IMR-90 (cell line): Measurements from ENCODE around the gene MAT2A. TPM values are rescaled to one million over a fixed set of nuclear protein-coding genes. Genes with fewer than 3 reads are reported as not detected.

Experiments used
- ATAC-seq: fragments of 200-7000 bp; cut with Tn5 transposase; 2 replicates; pipeline ENCODE4 v1.9.1; 2020; ENCODE audit warnings: low read depth, mild to moderate bottlenecking, moderate library complexity
- BruUV-seq: library from RNA; stranded (reverse); fragments of 400-500 nt; replicated peaks from 2 replicates; lab custom pipeline; 2021; lab: Mats Ljungman, UMichigan
- CTCF ChIA-PET: fragments of 300-600 bp; formaldehyde crosslinking; extraction: SDS; loops from one replicate; lab custom pipeline; 2021; ENCODE audit warnings: antibody characterized with exemption; lab: Yijun Ruan, JAX
- POLR2A ChIA-PET: fragments of 300-600 bp; sonication (Branson Sonifier 250); formaldehyde crosslinking; loops from one replicate; lab custom pipeline; 2022; ENCODE audit warnings: antibody characterized with exemption; ENCODE audit not compliant: unreplicated experiment; lab: Charles Lee
- DNase-seq: peaks from one replicate; pipeline ENCODE4 v3.0.0; 2013
- H2AFZ ChIP-seq: replicated peaks from 2 replicates; pipeline ENCODE3; 2013; ENCODE audit warnings: low read length, mild to moderate bottlenecking; ENCODE audit not compliant: poor library complexity
- H2AK5ac ChIP-seq: 2 replicates; pipeline ENCODE4 v1.6.1; 2013; ENCODE audit warnings: low read depth, low read length, inconsistent platforms
- H2AK9ac ChIP-seq: replicated peaks from 2 replicates; pipeline ENCODE3; 2013; ENCODE audit warnings: mild to moderate bottlenecking, low read depth, low read length, moderate library complexity; ENCODE audit not compliant: poor library complexity
- H2BK120ac ChIP-seq: 2 replicates; pipeline ENCODE4 v1.6.1; 2013; ENCODE audit warnings: low read depth, low read length, inconsistent platforms
- H2BK15ac ChIP-seq: 3 replicates; pipeline ENCODE4 v1.6.1; 2013; ENCODE audit warnings: low read depth, low read length, inconsistent platforms
- H2BK20ac ChIP-seq: 2 replicates; pipeline ENCODE4 v1.6.1; 2013; ENCODE audit warnings: low read depth, mild to moderate bottlenecking, inconsistent platforms, low read length, moderate library complexity
- H2BK5ac ChIP-seq: 2 replicates; pipeline ENCODE4 v1.6.1; 2013; ENCODE audit warnings: mild to moderate bottlenecking, low read depth, low read length, inconsistent platforms; ENCODE audit not compliant: poor library complexity, severe bottlenecking
- H3K14ac ChIP-seq: replicated peaks from 2 replicates; pipeline ENCODE4 v1.6.1; 2013; ENCODE audit warnings: low read depth, low read length, inconsistent platforms
- H3K18ac ChIP-seq: 2 replicates; pipeline ENCODE4 v1.6.1; 2013; ENCODE audit warnings: low read depth, low read length, control low read depth
- H3K23ac ChIP-seq: 2 replicates; pipeline ENCODE4 v1.6.1; 2013; ENCODE audit warnings: low read depth, low read length, inconsistent platforms
- H3K27ac ChIP-seq: 2 replicates; pipeline ENCODE4 v1.5.1; 2013; ENCODE audit warnings: mild to moderate bottlenecking, control low read depth, low read length; ENCODE audit not compliant: insufficient read depth
- H3K27me3 ChIP-seq: 2 replicates; pipeline ENCODE4 v1.6.1; 2013; ENCODE audit warnings: low read length; ENCODE audit not compliant: control insufficient read depth, insufficient read depth
- H3K36me3 ChIP-seq: 2 replicates; pipeline ENCODE4 v1.6.1; 2013; ENCODE audit warnings: low read length, mixed read lengths; ENCODE audit not compliant: control insufficient read depth, insufficient read depth
- H3K4ac ChIP-seq: 2 replicates; pipeline ENCODE4 v1.6.1; 2013; ENCODE audit warnings: low read depth, low read length, inconsistent platforms
- H3K4me1 ChIP-seq: 2 replicates; pipeline ENCODE4 v1.6.1; 2013; ENCODE audit warnings: low read length, mixed read lengths; ENCODE audit not compliant: control insufficient read depth, insufficient read depth
- H3K4me2 ChIP-seq: 2 replicates; pipeline ENCODE4 v1.6.1; 2013; ENCODE audit warnings: low read depth, mild to moderate bottlenecking, control low read depth, low read length, moderate library complexity
- H3K4me3 ChIP-seq: 2 replicates; pipeline ENCODE4 v1.5.1; 2013; ENCODE audit warnings: low read depth, mild to moderate bottlenecking, control low read depth, low read length, moderate library complexity; ENCODE audit not compliant: insufficient read depth
- H3K56ac ChIP-seq: 2 replicates; pipeline ENCODE4 v1.6.1; 2013; ENCODE audit warnings: low read length, inconsistent platforms; ENCODE audit not compliant: insufficient read depth; ENCODE audit errors: extremely low read depth
- H3K79me1 ChIP-seq, 2 experiments: 2 replicates each; pipeline ENCODE4 v1.6.1; 2013; ENCODE audit warnings: low read length in 2 of 2, inconsistent platforms in 1 of 2, low read depth in 1 of 2
- H3K9ac ChIP-seq: 2 replicates; pipeline ENCODE4 v1.6.1; 2013; ENCODE audit warnings: low read depth, low read length, control low read depth
- H3K9me1 ChIP-seq: 2 replicates; pipeline ENCODE4 v1.6.1; 2013; ENCODE audit warnings: low read length, inconsistent platforms; ENCODE audit not compliant: insufficient read depth
- H3K9me3 ChIP-seq: 2 replicates; pipeline ENCODE4 v1.6.1; 2013; ENCODE audit warnings: low read length; ENCODE audit not compliant: control insufficient read depth, insufficient read depth
- H4K20me1 ChIP-seq: 2 replicates; pipeline ENCODE4 v1.6.1; 2013; ENCODE audit warnings: low read length, inconsistent platforms; ENCODE audit not compliant: insufficient read depth
- H4K5ac ChIP-seq: 2 replicates; pipeline ENCODE4 v1.6.1; 2013; ENCODE audit warnings: mild to moderate bottlenecking, low read depth, low read length, control low read depth
- H4K8ac ChIP-seq, 2 experiments: 2 replicates each; pipeline ENCODE4 v1.6.1; 2013; ENCODE audit warnings: low read depth in 2 of 2, low read length in 2 of 2, control low read depth in 1 of 2, inconsistent platforms in 1 of 2
- H4K91ac ChIP-seq: 2 replicates; pipeline ENCODE4 v1.6.1; 2013; ENCODE audit warnings: low read depth, low read length, inconsistent platforms; ENCODE audit not compliant: insufficient read depth
- BHLHE40 ChIP-seq: fragments of 150-350 bp; IDR thresholded peaks from 2 replicates; pipeline ENCODE4 v1.6.1; 2016; ENCODE audit warnings: mild to moderate bottlenecking, low read depth, low read length
- CEBPB ChIP-seq: IDR thresholded peaks from 2 replicates; pipeline ENCODE4 v1.6.1; 2012; ENCODE audit warnings: low read depth, low read length, improper control_type of control experiment
- CHD1 ChIP-seq: IDR thresholded peaks from 2 replicates; pipeline ENCODE4 v1.6.1; 2012; ENCODE audit warnings: low read depth, low read length, improper control_type of control experiment
- CTCF ChIP-seq: conservative IDR thresholded peaks from 2 replicates; pipeline ENCODE4 v1.5.1; 2012; ENCODE audit warnings: mild to moderate bottlenecking, low read depth, low read length, improper control_type of control experiment
- ELK1 ChIP-seq: fragments of 150-350 bp; IDR thresholded peaks from 2 replicates; pipeline ENCODE4 v1.6.1; 2016; ENCODE audit warnings: low read depth, mild to moderate bottlenecking, low read length, moderate library complexity, borderline replicate concordance
- FOS ChIP-seq: fragments of 150-350 bp; IDR thresholded peaks from 2 replicates; pipeline ENCODE4 v1.6.1; 2016; ENCODE audit warnings: low read depth, low read length
- MAFK ChIP-seq: IDR thresholded peaks from 2 replicates; pipeline ENCODE4 v1.6.1; 2012; ENCODE audit warnings: low read depth, low read length, improper control_type of control experiment
- MAZ ChIP-seq: IDR thresholded peaks from 2 replicates; pipeline ENCODE4 v1.6.1; 2012; ENCODE audit warnings: low read depth, mild to moderate bottlenecking, low read length, improper control_type of control experiment, moderate library complexity, borderline replicate concordance
- MXI1 ChIP-seq: IDR thresholded peaks from 2 replicates; pipeline ENCODE4 v1.6.1; 2012; ENCODE audit warnings: low read depth, mild to moderate bottlenecking, low read length, moderate library complexity, borderline replicate concordance
- NFE2L2 ChIP-seq: fragments of 150-350 bp; IDR thresholded peaks from 2 replicates; pipeline ENCODE4 v1.6.1; 2016; ENCODE audit warnings: low read depth, mild to moderate bottlenecking, low read length
- POLR2A ChIP-seq: IDR thresholded peaks from 2 replicates; pipeline ENCODE4 v1.6.1; 2012; ENCODE audit warnings: mild to moderate bottlenecking, low read depth, low read length
- RAD21 ChIP-seq: IDR thresholded peaks from 2 replicates; pipeline ENCODE4 v1.6.1; 2012; ENCODE audit warnings: low read length, improper control_type of control experiment
- RCOR1 ChIP-seq: IDR thresholded peaks from 2 replicates; pipeline ENCODE4 v1.6.1; 2012; ENCODE audit warnings: mild to moderate bottlenecking, low read length, improper control_type of control experiment; ENCODE audit not compliant: insufficient replicate concordance
- RFX5 ChIP-seq: IDR thresholded peaks from 2 replicates; pipeline ENCODE4 v1.8.0; 2012; ENCODE audit warnings: low read depth, mild to moderate bottlenecking, low read length, moderate library complexity
- SMC3 ChIP-seq: fragments of 150-350 bp; IDR thresholded peaks from 2 replicates; pipeline ENCODE4 v1.6.1; 2016; ENCODE audit warnings: low read depth, mild to moderate bottlenecking, antibody characterized with exemption, low read length, moderate library complexity
- USF2 ChIP-seq: fragments of 150-350 bp; IDR thresholded peaks from 2 replicates; pipeline ENCODE4 v1.6.1; 2017; ENCODE audit warnings: mild to moderate bottlenecking, antibody characterized with exemption, low read length, low read depth
- WGBS, 2 experiments: methylation state at CpG; one replicate each; pipeline versions ENCODE4 v1.1.5 to v1.1.7; 2013; ENCODE audit warnings: missing lambda C conversion rate in 2 of 2; ENCODE audit not compliant: insufficient read length in 1 of 2; ENCODE audit errors: extremely low coverage in 2 of 2; 5-methylcytosine and 5-hydroxymethylcytosine counted together
- dilution Hi-C: fragments of 300-500 bp; cut with HindIII; formaldehyde crosslinking; loops from one replicate; pipeline ENCODE4 v1.14.3; 2018; ENCODE audit warnings: low sequenced_read_pairs; ENCODE audit not compliant: unreplicated experiment
- in situ Hi-C: fragments of 300-500 bp; cut with MboI; formaldehyde crosslinking; loops from 3 replicates; pipeline ENCODE4 v1.14.3; 2019; ENCODE audit warnings: low sequenced_read_pairs, inconsistent platforms, mixed read lengths
- intact Hi-C: fragments of 100-400 bp; cut with micrococcal nuclease; formaldehyde crosslinking; loops from 2 replicates; pipeline ENCODE4 v1.10.0; 2022
- polyA plus RNA-seq, 3 experiments: library from polyadenylated mRNA; depleted of rRNA; stranded (reverse); fragments of >200 nt; gene quantifications; 2 replicates each; pipeline ENCODE4 v1.2.3, GENCODE V29; 2012; ENCODE audit warnings: low replicate concordance in 1 of 3
- total RNA-seq: library from RNA; depleted of rRNA; stranded (reverse); fragments of >200 nt; gene quantifications from 2 replicates; pipeline ENCODE4 v1.2.3, GENCODE V29; 2012

MAT2A gene
- total and polyA plus RNA-seq, 2 of the 4 experiments (the other 2 are of a cell fraction), result 94.1 to 223 TPM

GRCh38 chr2:85528355-85528754, 10.6 kb upstream of the MAT2A start:
- in situ Hi-C loops (no loop called here), dilution Hi-C loops (no loop called here), intact Hi-C loops (no loop called here)
- Histone ChIP-seq H3K14ac (no peak overlapping the region), H3K27me3 (no peaks in the 10 kb centered on the region; the same call in 1 of the 2 replicates), H4K20me1 (no peaks in the 10 kb centered on the region), H3K79me1 (no peaks in the 10 kb centered on the region), H2BK120ac (no peak overlapping the region), H2BK5ac (no peak overlapping the region), H3K4me2 (no peak overlapping the region), H3K18ac (no peak overlapping the region), H3K23ac (no peak overlapping the region), H4K8ac (no peak overlapping the region), H2AFZ (no peak overlapping the region), H3K9me1 (peaks cover 4% of the 10 kb centered on the region; the same call in 1 of the 2 replicates), H3K56ac (no peak overlapping the region), H4K5ac (no peak overlapping the region), H2AK5ac (no peak overlapping the region), H3K9ac (no peak overlapping the region), H3K36me3 (no peaks in the 10 kb centered on the region), H2BK15ac (no peak overlapping the region; the same call in 2 of the 3 replicates), H3K4me1 (peaks cover 13% of the 10 kb centered on the region; the same call in 1 of the 2 replicates), H3K9me3 (no peaks in the 10 kb centered on the region), H4K91ac (no peak overlapping the region), H3K27ac (no peak overlapping the region), H3K4me3 (no peak overlapping the region), H3K4ac (no peak overlapping the region), H2AK9ac (no peak overlapping the region), H2BK20ac (no peak overlapping the region)
- DNase-seq (no peak), ATAC-seq (no peak)
- WGBS, 2 experiments, result 75% methylated on average over 2 of the region's 2 CpGs; no CpG with 5 or more reads in 1 of the 2 experiments
- ChIA-PET CTCF (no interaction called here), POLR2A (interaction anchor here (0.5 kb wide), 1 partner anchor 74 kb away, joined by 6 read pairs; no protein-coding TSS in a partner anchor)
- TF ChIP-seq NFE2L2 (no peak), ELK1 (no peak), RFX5 (no peak), BHLHE40 (no peak), POLR2A (no peak), SMC3 (no peak), MAZ (no peak), MXI1 (no peak), USF2 (no peak), RCOR1 (no peak), CHD1 (no peak), CEBPB (no peak), MAFK (no peak), CTCF (no peak), FOS (no peak), RAD21 (no peak)
- no TSS peak for BruUV-seq
